ENCODE data around the gene DEFB131A.
"Not testable (repeated sequence)": the region's sequence is repeated elsewhere in the genome, so short reads cannot be mapped to it uniquely, and the experiment has no call there.

Gene DEFB131A

GRCh38 chr4:9494256-9495035, 50.2 kb downstream of the DEFB131A start:
- not testable (repeated sequence) for DNase-seq (ENCODE audit: low read depth)

- DNase-seq (ENCODE audit: low read depth): not testable (repeated sequence)
Observed at GRCh38 chr4:9495443-9495842, 51.2 kb downstream of the DEFB131A start.

GRCh38 chr4:9497575-9498467, 53.6 kb downstream of the DEFB131A start:
- DNase-seq (ENCODE audit: low read depth): not testable (repeated sequence)

DNA sequence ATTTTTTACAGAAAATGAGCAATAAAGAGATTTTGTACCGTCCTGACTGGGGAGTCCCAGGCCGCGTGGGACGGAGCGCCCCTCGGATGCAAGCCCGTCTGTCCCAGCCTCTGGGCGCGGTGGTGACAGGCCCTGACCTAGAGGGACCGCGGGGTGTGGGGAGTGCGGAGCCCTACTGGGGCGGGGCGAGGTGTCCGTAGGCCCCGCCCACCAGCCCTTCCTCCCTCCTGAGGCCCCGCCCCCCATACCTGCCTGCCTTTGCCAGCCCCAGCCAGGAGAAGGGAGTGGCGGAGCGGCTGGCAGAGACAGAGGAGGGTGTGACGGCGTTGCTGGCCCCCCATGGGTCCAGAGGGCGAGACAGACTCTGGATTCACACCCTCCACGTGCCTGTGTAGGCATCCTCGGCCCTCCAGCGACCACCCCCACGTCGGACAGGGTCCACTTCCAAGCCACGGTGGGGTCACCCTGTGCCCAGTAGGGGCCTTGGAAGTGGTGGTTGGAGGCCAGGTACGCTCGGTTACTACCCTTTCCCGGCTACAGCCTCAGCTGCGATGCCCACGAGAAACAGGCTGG, 54.3 kb downstream of the DEFB131A start:
- not testable (repeated sequence) for DNase-seq (ENCODE audit: low read depth)

GRCh38 chr4:9499974-9500487, 55.8 kb downstream of the DEFB131A start:
- not testable (repeated sequence) for DNase-seq (ENCODE audit: low read depth)

All from fibroblast of gingiva (primary cell).